GM12891 (cell line): ENCODE measurements around the gene CBLB.

Experiments
- PAX5 ChIP-seq: IDR thresholded peaks from 2 replicates; pipeline ENCODE4 v1.6.1; 2011; ENCODE audit warnings: low read length, moderate library complexity, mild to moderate bottlenecking; ENCODE audit not compliant: insufficient read depth, severe bottlenecking
- POLR2A ChIP-seq: IDR thresholded peaks from 2 replicates; pipeline ENCODE4 v1.6.1; 2011; ENCODE audit warnings: low read depth, low read length, control low read depth
- POLR2AphosphoS5 ChIP-seq: IDR thresholded peaks from 2 replicates; pipeline ENCODE4 v1.6.1; 2011; ENCODE audit warnings: low read depth, low read length, control low read depth
- SPI1 ChIP-seq: IDR thresholded peaks from 2 replicates; pipeline ENCODE4 v1.6.1; 2011; ENCODE audit warnings: low read depth, low read length, control low read depth
- TAF1 ChIP-seq: IDR thresholded peaks from 2 replicates; pipeline ENCODE4 v1.6.1; 2011; ENCODE audit warnings: low read depth, low read length, control low read depth

DNA sequence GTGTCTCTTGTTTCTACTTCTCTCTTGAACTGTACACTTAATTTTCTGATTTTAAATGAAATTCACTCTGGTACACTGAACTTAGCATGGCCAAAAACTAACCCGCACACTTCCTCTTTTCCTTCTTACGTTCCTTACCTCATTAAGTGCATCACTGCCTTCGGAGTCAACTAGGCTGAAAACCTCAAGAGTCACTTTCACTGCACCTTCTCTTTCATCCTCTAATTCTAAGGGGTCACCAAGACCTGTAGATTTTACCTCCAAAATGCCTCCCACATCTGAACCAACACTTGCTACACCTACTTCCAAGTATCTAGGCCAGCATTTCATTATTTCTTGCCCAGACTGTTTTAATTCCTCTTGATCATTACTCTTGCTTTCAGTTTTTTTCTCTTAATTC lies 6.6 kb downstream of the CBLB start:
- TF ChIP-seq POLR2AphosphoS5 (no peak), POLR2A (no peak), TAF1 (no peak), PAX5 (peak; percentile 91), SPI1 (peak; percentile 100)
